Lower leg skin (tissue), 4 donors: Measurements from ENCODE around the gene CASTOR1. TPM values are rescaled to one million over a fixed set of nuclear protein-coding genes. Genes with fewer than 3 reads are reported as not detected.
A peak's percentile ranks its signal among the peaks of the same experiment; 100 is the strongest.

Experiments used
- DNase-seq, 2 donors: peaks; one replicate each; pipeline ENCODE4 v3.0.0-alpha.2; 2019; ENCODE audit warnings: low spot score in 2 of 2
- H3K4me3 ChIP-seq: fragments of 200-600 bp; sonication (generic); 2 replicates; pipeline ENCODE4 v1.5.1; 2017; ENCODE audit warnings: mild to moderate bottlenecking, low read depth; ENCODE audit not compliant: poor library complexity, severe bottlenecking
- POLR2A ChIP-seq, 2 donors: fragments of 450-650 bp; IDR thresholded peaks; one replicate each; pipeline ENCODE4 v1.6.1; 2016 to 2017; ENCODE audit warnings: antibody characterized with exemption in 2 of 2, mild to moderate bottlenecking in 1 of 2, moderate library complexity in 1 of 2
- WGBS, 2 donors: methylation state at CpG; one replicate each; pipeline ENCODE4 v1.1.5; 2018; 5-methylcytosine and 5-hydroxymethylcytosine counted together
- intact Hi-C: fragments of 100-400 bp; cut with DNase I; formaldehyde crosslinking; loops from one replicate; pipeline ENCODE4 v1.15.0; 2023; ENCODE audit warnings: low total_unique reads
- total RNA-seq, 4 donors: library from RNA; depleted of rRNA; stranded (reverse); fragments of >200 nt; gene quantifications; one replicate each; pipeline ENCODE4 v1.1.0, GENCODE V29; 2016
- TF ChIP-seq, protein P1 (sequence below), 3 donors: fragments of 450-650 bp; IDR thresholded peaks; one replicate each; pipeline ENCODE4 v1.5.1; 2016; ENCODE audit warnings: antibody characterized with exemption in 3 of 3, mild to moderate bottlenecking in 3 of 3, moderate library complexity in 2 of 3

The CASTOR1 gene
- total RNA-seq, 4 donors from 2014 or later: 16.3 to 38.1 (median 22.6) TPM

DNA sequence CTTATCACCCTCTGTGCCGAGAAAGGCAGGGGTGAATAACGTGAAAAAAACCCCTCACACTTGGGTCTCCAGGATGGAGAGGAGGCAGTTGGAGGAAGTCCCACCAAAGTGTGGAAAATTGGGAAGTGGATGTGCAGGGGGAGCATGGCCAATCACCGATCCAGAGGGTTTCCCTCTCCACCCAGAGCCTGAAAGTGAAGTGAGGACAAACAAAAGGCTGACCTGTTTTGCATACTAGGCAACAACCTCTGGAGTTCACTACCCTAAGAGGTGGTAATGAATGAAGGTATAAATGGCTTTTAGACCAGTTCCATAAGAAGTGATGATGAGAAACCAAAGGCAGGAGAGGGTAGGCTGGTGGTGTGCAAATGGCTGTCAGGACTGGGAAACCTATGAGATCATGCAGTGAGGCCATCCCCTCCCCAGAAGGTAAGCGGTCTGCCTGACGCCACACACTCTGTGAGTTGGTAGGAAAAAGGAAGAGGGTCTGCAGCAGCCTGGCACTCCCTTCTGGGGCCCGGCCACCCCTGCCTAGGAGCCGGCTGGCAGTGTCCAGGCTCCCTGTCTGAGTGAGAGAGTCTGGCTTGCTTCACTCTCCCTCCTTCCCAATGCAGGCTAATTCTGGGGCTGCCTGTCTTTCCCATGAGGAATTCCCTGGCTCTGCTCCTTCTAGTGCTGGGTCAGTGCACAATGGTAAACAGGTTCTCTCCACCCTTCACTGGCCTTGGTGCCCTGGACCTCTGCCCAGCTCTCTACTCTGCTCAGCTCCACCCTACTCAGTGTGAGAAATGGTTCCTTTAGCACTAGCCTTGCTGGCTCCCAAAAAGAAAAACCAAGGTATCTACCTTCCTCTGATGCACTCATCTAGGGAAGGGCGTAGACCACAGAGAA, 21.8 kb upstream of the CASTOR1 start:
- no peak overlapping the region for H3K4me3 ChIP-seq
- WGBS, 2 donors: 36 to 41% methylated on average over 8 of the region's 8 CpGs
- no peak for TF ChIP-seq POLR2A (IDR thresholded peaks at IDR 0.05)
- TF ChIP-seq, protein P1, sequence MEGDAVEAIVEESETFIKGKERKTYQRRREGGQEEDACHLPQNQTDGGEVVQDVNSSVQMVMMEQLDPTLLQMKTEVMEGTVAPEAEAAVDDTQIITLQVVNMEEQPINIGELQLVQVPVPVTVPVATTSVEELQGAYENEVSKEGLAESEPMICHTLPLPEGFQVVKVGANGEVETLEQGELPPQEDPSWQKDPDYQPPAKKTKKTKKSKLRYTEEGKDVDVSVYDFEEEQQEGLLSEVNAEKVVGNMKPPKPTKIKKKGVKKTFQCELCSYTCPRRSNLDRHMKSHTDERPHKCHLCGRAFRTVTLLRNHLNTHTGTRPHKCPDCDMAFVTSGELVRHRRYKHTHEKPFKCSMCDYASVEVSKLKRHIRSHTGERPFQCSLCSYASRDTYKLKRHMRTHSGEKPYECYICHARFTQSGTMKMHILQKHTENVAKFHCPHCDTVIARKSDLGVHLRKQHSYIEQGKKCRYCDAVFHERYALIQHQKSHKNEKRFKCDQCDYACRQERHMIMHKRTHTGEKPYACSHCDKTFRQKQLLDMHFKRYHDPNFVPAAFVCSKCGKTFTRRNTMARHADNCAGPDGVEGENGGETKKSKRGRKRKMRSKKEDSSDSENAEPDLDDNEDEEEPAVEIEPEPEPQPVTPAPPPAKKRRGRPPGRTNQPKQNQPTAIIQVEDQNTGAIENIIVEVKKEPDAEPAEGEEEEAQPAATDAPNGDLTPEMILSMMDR (IDR thresholded peaks at IDR 0.05): no peak
- intact Hi-C loops: no loop called here
- peak; percentile 71 to 93 for DNase-seq

DNA sequence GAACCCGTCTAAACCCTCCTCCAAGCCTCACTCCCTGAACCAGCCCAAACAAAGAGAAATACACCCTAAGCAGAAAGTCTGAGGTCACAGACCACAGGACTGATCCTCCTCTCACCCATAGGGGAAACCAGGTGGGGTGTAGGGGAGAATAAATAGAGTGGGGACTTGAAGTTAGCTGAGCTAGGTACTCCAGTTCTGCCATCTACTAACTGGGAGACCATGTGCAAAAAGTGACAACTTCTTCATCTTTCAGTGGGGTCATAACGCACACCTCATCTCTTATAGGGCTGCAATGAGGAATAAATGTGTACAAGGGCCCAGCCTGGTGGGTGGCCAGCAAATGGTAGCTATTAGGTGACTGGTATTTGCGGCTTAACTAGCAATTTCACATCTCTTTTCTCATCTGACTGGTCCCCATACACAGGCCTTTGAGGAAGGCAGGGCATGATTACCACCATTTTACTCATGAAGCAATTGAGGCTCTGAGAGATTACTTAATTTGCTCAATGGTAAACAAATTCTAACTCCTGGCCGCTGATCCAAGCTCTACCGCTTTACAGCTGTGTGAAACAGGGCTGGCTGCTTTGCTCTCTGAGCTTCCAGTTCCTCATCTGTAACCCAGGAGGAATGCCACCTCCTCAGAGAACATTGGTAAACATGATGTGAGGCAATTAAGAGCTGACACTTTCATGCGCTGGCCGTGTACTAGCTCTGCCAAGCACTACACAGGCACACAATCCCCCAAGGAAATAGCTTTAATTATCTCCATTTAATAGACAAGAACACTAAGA, 20.8 kb upstream of the CASTOR1 start:
- WGBS, 2 donors: 36 to 50% methylated on average over 7 of the region's 7 CpGs
- H3K4me3 ChIP-seq: no peak overlapping the region
- TF ChIP-seq, protein P1 (IDR thresholded peaks at IDR 0.05): no peak
- no peak for TF ChIP-seq POLR2A (IDR thresholded peaks at IDR 0.05)
- intact Hi-C loops: no loop called here
- peak in 1 of 2 donors; percentile 79 for DNase-seq

DNA sequence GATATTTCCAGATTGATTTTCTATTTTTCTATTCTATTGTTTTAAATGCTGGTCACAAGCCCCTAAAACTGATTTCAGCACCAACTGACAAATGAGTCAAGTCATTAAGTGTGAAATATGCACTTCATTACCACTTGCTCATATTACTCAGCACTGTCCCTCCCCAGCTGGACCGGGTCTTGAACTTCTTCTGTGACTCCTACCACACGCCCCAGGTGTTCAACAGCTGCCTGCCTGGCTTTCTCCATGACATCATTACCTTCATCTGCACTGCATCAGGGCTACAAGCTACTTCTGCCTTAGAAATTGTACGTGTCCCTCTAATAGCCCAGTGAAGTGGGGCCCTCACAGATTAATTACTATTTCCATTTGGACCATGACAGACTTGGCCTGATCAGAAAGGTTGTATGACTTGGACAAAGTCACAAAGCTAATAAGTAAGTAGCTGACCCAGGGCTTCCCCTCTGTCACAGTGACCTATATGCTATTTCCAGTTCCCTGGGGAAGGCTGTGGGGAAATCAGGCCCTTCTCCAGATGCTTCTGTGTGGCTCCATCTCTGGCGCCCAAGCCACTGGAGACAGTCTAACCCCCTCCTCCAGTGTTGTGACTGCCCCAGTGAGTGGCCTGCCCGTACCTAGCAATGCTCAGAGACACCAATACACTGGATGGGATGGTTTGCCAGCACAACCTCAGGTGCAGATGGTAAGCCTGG, 19.4 kb upstream of the CASTOR1 start:
- no peak for DNase-seq
- 47 to 66% methylated on average over 5 of the region's 5 CpGs for WGBS, 2 donors
- no peak overlapping the region for H3K4me3 ChIP-seq
- no peak for TF ChIP-seq POLR2A (IDR thresholded peaks at IDR 0.05)
- TF ChIP-seq, protein P1 (IDR thresholded peaks at IDR 0.05): no peak
- intact Hi-C loops: no loop called here

DNA sequence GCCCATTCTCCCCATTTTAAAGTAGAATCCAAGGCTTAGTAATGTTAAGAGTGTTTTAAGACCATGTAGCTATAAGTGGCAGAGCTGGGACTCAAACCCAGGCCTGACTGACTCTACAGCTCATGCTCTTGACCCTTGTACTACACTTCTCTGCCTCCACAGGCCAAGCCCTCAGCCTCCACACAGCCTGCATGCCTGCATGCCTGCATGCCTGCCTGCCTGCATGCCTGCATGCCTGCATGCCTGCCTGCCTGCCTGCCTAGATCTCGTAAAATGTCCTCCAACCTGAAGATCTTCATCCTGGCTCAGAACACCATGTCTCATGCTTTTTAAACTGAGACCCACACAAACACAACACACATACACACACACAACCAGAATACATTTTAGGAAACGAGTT, 18.8 kb upstream of the CASTOR1 start:
- 44 to 57% methylated on average over 2 of the region's 2 CpGs for WGBS, 2 donors
- intact Hi-C loops: no loop called here
- TF ChIP-seq POLR2A (IDR thresholded peaks at IDR 0.05): no peak
- TF ChIP-seq, protein P1 (IDR thresholded peaks at IDR 0.05): no peak
- no peak for DNase-seq
- no peak overlapping the region for H3K4me3 ChIP-seq

DNA sequence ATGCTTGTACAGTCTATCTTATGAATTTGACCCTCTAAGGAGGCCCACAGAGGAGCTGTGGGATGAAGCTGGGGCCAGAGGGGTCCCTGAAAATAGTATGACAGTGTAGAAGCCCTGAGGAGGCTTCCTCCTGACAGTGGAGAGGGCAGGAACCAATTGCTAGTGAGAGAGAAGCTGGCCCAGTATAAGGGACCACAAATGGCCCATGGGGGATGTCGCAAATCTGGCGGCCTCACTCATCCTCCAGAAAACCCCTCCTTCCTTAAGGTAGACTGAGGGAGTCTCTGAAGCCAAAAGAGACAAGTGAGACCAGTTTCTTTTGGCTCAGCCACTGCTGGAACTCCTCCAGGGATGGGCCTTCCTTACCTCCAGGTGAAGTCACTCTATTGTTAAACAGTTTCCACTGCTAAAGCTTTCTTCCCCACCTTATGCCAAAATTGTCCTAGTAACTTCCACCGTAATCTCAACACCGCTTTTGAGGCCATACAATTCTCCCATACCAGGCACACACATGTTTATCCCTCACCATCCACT, 17.8 kb upstream of the CASTOR1 start:
- no peak overlapping the region for H3K4me3 ChIP-seq
- intact Hi-C loops: no loop called here
- 50 to 54% methylated on average over 4 of the region's 4 CpGs for WGBS, 2 donors
- no peak for TF ChIP-seq POLR2A (IDR thresholded peaks at IDR 0.05)
- DNase-seq: no peak
